Measurements from ENCODE around the gene FOSB.

DNA sequence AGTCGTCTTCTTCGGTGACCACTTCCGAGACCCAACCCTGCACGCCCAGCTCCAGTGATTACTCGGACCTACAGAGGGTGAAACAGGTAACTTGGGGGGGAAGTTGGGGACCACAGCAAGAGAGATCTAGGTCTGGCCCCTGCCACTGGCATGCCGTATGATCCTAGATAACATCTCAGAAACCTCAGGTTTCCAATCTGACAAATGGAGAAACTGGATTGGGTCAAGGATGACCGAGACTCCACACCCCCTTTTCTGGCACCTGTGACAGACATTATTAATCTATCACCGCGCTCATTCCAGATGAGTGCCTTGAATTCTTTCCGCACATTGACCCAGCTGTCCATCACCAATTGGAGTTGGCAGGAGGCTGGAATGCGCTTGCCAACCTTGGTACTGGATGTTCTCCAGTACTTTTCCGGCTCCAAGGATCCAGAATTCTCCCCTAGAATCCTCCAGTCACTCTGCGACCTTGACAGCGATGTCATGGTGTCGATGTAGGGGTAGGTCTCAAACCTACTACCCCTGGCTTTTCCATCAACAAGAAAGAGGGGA is 56.9 kb downstream of the FOSB start:
- TF ChIP-seq EZH2phosphoT487 (IDR thresholded peaks at IDR 0.05; ENCODE audit: insufficient read depth, low read depth) (no peak), EZH2 (IDR thresholded peaks at IDR 0.05; ENCODE audit: insufficient read depth, poor library complexity, severe bottlenecking) (no peak)
